Body of pancreas (tissue), 4 donors: ENCODE results near the gene MUC6.

Experiments
- CTCF ChIP-seq, 7 experiments: fragments of 450-650 bp in 4 of 7; fragments of 200-600 bp in 3 of 7; sonication (generic) in 3 of 7; IDR thresholded peaks; one replicate each; pipeline ENCODE4 v1.5.1; 2016 to 2019; ENCODE audit warnings: antibody characterized with exemption in 7 of 7
- POLR2A ChIP-seq, 3 donors: fragments of 450-650 bp; IDR thresholded peaks; one replicate each; pipeline ENCODE4 v1.6.1; 2016; ENCODE audit warnings: antibody characterized with exemption in 3 of 3, mild to moderate bottlenecking in 2 of 3

- TF ChIP-seq POLR2A (IDR thresholded peaks at IDR 0.05) (no peak), CTCF (IDR thresholded peaks at IDR 0.05) (no peak)
Observed at GRCh38 chr11:967995-968751, 68.3 kb downstream of the MUC6 start.
